ENCODE measurements around the gene RAB3B. TPM values are rescaled to one million over a fixed set of nuclear protein-coding genes. Genes with fewer than 3 reads are reported as not detected.

RAB3B gene
- total and polyA plus RNA-seq, 9 of the 15 experiments (the other 6 are each of a cell fraction or from before 2014, with no cell fraction given), result 0.07 to 0.47 (median 0.27) TPM

DNA sequence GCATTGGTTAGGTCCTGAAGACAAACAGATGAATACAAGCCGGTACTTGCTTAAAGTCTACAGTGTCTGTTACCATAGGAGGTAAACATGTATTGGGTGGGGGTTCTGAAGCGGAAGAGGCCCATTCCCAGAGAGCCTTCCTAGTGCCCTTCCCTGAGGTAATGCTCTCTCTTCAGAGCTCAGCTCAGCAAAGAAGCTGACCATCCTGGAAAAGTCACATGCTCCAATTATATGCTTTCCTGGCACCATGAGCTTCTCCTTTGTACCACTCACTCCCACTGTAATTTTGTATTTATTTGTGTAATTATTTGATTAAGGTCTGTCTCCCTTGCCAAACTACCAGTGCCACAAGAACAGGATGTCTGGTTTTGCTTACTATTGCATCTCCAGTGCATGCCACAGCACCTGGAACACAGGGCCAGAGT lies 42.0 kb downstream of the RAB3B start:
- H4K20me1 ChIP-seq (replicated peaks; ENCODE audit: control insufficient read depth, insufficient read depth, low read length), result no peaks in the 10 kb centered on the region
- ATAC-seq, result no peak
- H3K9ac ChIP-seq (ENCODE audit: insufficient read depth in 1 of 2, low read depth in 2 of 2, low read length in 2 of 2), result no peak overlapping the region
- BruUV-seq (replicated peaks), result no TSS peak
- ChIA-PET CTCF (ENCODE audit: low intra/inter-chr PET ratio) (no interaction called here), POLR2A (no interaction called here)
- H3K4me3 ChIP-seq, result no peak overlapping the region
- FAIRE-seq, result no peak
- WGBS (ENCODE audit: insufficient coverage, low coverage, missing lambda C conversion rate), result 7% methylated on average over 2 of the region's 2 CpGs
- H3K27me3 ChIP-seq (ENCODE audit: control insufficient read depth in 2 of 2, insufficient read depth in 2 of 2, low read length in 2 of 2), result peaks cover 0 to 4% of the 10 kb centered on the region in 2 experiments; a peak in 2 of 5 replicates
- TF ChIP-seq HDGF (IDR thresholded peaks at IDR 0.05) (no peak), SMARCC2 (IDR thresholded peaks at IDR 0.05; ENCODE audit: low read depth) (no peak), SRF (CRISPR knock-in tag; IDR thresholded peaks at IDR 0.05) (no peak), HOMEZ (CRISPR knock-in tag; IDR thresholded peaks at IDR 0.05) (no peak), U2AF1 (optimal IDR thresholded peaks at IDR 0.05; ENCODE audit: low read depth, low read length) (no peak), ZNF124 (CRISPR knock-in tag; IDR thresholded peaks at IDR 0.05) (no peak), CBX1 (IDR thresholded peaks at IDR 0.05; ENCODE audit: low read depth) (no peak), DLX4 (CRISPR knock-in tag; IDR thresholded peaks at IDR 0.05) (no peak), POLR3A (IDR thresholded peaks at IDR 0.05; ENCODE audit: borderline replicate concordance, extremely low read depth, insufficient read depth, insufficient read length) (no peak), KLF6 (CRISPR knock-in tag; IDR thresholded peaks at IDR 0.05; ENCODE audit: borderline replicate concordance) (no peak), ZZZ3 (IDR thresholded peaks at IDR 0.05) (no peak), KDM2B (CRISPR knock-in tag; IDR thresholded peaks at IDR 0.05) (no peak)
- TF ChIP-seq, protein P1, sequence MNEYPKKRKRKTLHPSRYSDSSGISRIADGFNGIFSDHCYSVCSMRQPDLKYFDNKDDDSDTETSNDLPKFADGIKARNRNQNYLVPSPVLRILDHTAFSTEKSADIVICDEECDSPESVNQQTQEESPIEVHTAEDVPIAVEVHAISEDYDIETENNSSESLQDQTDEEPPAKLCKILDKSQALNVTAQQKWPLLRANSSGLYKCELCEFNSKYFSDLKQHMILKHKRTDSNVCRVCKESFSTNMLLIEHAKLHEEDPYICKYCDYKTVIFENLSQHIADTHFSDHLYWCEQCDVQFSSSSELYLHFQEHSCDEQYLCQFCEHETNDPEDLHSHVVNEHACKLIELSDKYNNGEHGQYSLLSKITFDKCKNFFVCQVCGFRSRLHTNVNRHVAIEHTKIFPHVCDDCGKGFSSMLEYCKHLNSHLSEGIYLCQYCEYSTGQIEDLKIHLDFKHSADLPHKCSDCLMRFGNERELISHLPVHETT (CRISPR knock-in tag; conservative IDR thresholded peaks at IDR 0.05 in 1 of 2, IDR thresholded peaks at IDR 0.05 in 1 of 2), result no peak
- H3K4me2 ChIP-seq (ENCODE audit: insufficient read depth, low read length), result no peak overlapping the region
- H3K79me2 ChIP-seq (ENCODE audit: control insufficient read depth, insufficient read depth, low read length), result no peaks in the 10 kb centered on the region
- H3K36me3 ChIP-seq (ENCODE audit: control insufficient read depth, insufficient read depth, low read length), result no peaks in the 10 kb centered on the region
- H3K9me3 ChIP-seq (replicated peaks; ENCODE audit: control insufficient read depth, insufficient read depth, low read depth, low read length), result no peaks in the 10 kb centered on the region
- no peak for DNase-seq (ENCODE audit: extremely low read depth in 1 of 4, low spot score in 3 of 4)
- H2AFZ ChIP-seq (ENCODE audit: low read depth, low read length), result no peak overlapping the region
- H3K9me1 ChIP-seq (ENCODE audit: control insufficient read depth, insufficient read depth, low read length), result no peaks in the 10 kb centered on the region
- intact Hi-C loops (cut with micrococcal nuclease) (no loop called here), in situ Hi-C loops (cut with MboI) (no loop called here)
- H3K4me1 ChIP-seq (replicated peaks in 1 of 2; ENCODE audit: control insufficient read depth in 2 of 2, insufficient read depth in 2 of 2, low read length in 2 of 2), result no peaks in the 10 kb centered on the region; a peak in 1 of 5 replicates
- no peak overlapping the region for H3K27ac ChIP-seq (ENCODE audit: extremely low read depth, low read depth, low read length)
